HCT116 (cell line): ENCODE data around the gene ADGRL3.

Experiments used
- ATF3 ChIP-seq: IDR thresholded peaks from 2 replicates; pipeline ENCODE4 v1.6.1; 2012
- EGR1 ChIP-seq: IDR thresholded peaks from 2 replicates; pipeline ENCODE4 v1.6.1; 2012; ENCODE audit warnings: low read depth
- EZH2 ChIP-seq: fragments of 200-600 bp; sonication (generic); IDR thresholded peaks from 2 replicates; pipeline ENCODE4 v1.6.1; 2017; ENCODE audit warnings: antibody characterized with exemption, mixed run types
- EZH2phosphoT487 ChIP-seq: fragments of 200-600 bp; IDR thresholded peaks from 2 replicates; pipeline ENCODE4 v1.6.1; 2018; ENCODE audit warnings: antibody characterized with exemption, borderline replicate concordance
- POLR2A ChIP-seq: IDR thresholded peaks from 2 replicates; pipeline ENCODE4 v1.7.0; 2011; ENCODE audit warnings: borderline replicate concordance; ENCODE audit not compliant: insufficient read depth, insufficient read length; ENCODE audit errors: extremely low read depth
- POLR2AphosphoS5 ChIP-seq: IDR thresholded peaks from 2 replicates; pipeline ENCODE4 v1.6.1; 2011; ENCODE audit warnings: mild to moderate bottlenecking, low read depth, low read length, moderate library complexity
- SRF ChIP-seq: IDR thresholded peaks from 2 replicates; pipeline ENCODE4 v1.6.1; 2012; ENCODE audit warnings: low read depth
- TCF7L2 ChIP-seq: IDR thresholded peaks from 2 replicates; pipeline ENCODE4 v1.7.0; 2011; ENCODE audit warnings: borderline replicate concordance, inconsistent platforms; ENCODE audit not compliant: insufficient read depth, insufficient read length; ENCODE audit errors: extremely low read depth
- YY1 ChIP-seq: IDR thresholded peaks from 2 replicates; pipeline ENCODE4 v1.6.1; 2011; ENCODE audit warnings: low read length, low read depth, moderate library complexity, mild to moderate bottlenecking; ENCODE audit not compliant: insufficient replicate concordance; ENCODE audit errors: extremely low read depth
- ZBTB33 ChIP-seq: IDR thresholded peaks from 2 replicates; pipeline ENCODE4 v1.6.1; 2011; ENCODE audit warnings: mild to moderate bottlenecking, low read length, moderate library complexity; ENCODE audit not compliant: insufficient replicate concordance; ENCODE audit errors: extremely low read depth
- ZNF274 ChIP-seq: fragments of 200-500 bp; sonication (Bioruptor generic); IDR thresholded peaks from 2 replicates; pipeline ENCODE4 v1.6.1; 2014; ENCODE audit warnings: mild to moderate bottlenecking, low read depth, low read length, inconsistent platforms
- TF ChIP-seq, protein P1 (sequence below), 3 experiments: fragments of 200-600 bp in 1 of 3; sonication (generic) in 1 of 3; IDR thresholded peaks in 2 of 3; conservative IDR thresholded peaks in 1 of 3; 2 replicates each; pipeline ENCODE4 v1.5.1; 2012 to 2017; ENCODE audit warnings: low read depth in 2 of 3, low read length in 2 of 3, antibody characterized with exemption in 1 of 3, borderline replicate concordance in 1 of 3, control low read depth in 1 of 3, mild to moderate bottlenecking in 1 of 3, mixed read lengths in 1 of 3, mixed run types in 1 of 3, moderate library complexity in 1 of 3; ENCODE audit not compliant: insufficient read depth in 1 of 3

DNA sequence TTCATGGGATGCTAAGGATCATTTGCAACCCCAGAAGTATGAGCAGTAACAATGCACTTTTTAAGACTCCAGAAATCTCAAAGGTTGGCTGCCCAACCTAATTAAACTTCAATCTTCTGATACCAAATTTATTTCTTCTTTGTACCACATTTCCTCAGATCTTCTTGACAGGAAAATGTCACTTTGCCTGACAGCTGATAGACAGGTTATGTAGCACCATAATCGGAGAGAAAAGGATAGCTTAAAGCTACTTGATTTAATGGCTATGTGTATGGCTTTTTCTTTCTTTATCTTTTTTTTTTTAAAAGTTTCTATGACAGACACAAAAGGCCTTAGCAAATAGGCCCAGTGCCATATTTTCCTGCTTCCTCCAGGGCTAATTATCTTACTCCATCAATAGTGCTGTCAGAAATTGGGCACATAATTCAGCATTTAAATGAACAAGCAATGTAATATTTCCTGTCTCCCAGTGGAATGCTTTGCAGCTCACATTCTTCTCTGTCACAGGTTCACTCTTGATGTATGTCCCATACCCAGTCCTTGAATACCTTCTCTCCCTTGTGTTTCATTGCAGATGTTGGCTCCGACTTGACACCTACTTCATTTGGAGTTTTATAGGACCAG is 795.7 kb downstream of the ADGRL3 start:
- TF ChIP-seq, protein P1, sequence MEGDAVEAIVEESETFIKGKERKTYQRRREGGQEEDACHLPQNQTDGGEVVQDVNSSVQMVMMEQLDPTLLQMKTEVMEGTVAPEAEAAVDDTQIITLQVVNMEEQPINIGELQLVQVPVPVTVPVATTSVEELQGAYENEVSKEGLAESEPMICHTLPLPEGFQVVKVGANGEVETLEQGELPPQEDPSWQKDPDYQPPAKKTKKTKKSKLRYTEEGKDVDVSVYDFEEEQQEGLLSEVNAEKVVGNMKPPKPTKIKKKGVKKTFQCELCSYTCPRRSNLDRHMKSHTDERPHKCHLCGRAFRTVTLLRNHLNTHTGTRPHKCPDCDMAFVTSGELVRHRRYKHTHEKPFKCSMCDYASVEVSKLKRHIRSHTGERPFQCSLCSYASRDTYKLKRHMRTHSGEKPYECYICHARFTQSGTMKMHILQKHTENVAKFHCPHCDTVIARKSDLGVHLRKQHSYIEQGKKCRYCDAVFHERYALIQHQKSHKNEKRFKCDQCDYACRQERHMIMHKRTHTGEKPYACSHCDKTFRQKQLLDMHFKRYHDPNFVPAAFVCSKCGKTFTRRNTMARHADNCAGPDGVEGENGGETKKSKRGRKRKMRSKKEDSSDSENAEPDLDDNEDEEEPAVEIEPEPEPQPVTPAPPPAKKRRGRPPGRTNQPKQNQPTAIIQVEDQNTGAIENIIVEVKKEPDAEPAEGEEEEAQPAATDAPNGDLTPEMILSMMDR (IDR thresholded peaks at IDR 0.05 in 2 of 3, conservative IDR thresholded peaks at IDR 0.05 in 1 of 3; ENCODE audit: borderline replicate concordance in 1 of 3, insufficient read depth in 1 of 3, low read depth in 2 of 3, low read length in 2 of 3) = no peak
- TF ChIP-seq ATF3 (no peak), EZH2 (no peak), ZNF274 (no peak), POLR2AphosphoS5 (no peak), EZH2phosphoT487 (no peak), TCF7L2 (no peak), ZBTB33 (no peak), SRF (no peak), POLR2A (no peak), EGR1 (no peak), YY1 (no peak)
